Measurements from ENCODE around the gene SECISBP2L. TPM values are rescaled to one million over a fixed set of nuclear protein-coding genes. Genes with fewer than 3 reads are reported as not detected.

SECISBP2L gene
- total RNA-seq, 1 donor from 2014 or later, result 119 TPM

DNA sequence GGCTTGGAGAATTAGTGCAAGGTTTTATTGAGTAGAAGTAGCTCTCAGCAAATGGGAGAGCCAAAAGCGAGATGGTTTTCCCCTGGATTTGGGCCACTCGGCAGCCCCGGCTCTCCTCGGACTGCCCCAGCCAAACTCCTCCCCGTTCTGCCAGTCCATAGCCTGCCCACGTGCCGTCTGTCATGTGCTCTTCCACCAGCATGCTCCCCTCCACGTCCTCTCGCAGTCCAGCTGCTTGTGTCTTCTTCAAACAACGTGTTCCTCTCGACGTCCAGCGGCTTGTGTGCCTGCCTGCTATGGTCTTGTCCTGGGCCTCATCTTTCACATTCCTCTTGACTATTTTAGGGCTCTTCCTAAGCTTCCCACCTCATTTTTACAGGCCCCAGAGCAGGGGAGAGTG lies 16.7 kb upstream of the SECISBP2L start:
- DNase-seq, result no peak
- H3K27me3 ChIP-seq, result no peaks in the 10 kb centered on the region
- no peaks in the 10 kb centered on the region for H3K36me3 ChIP-seq
- intact Hi-C loops (cut with DNase I), result no loop called here
- TF ChIP-seq, protein P1, sequence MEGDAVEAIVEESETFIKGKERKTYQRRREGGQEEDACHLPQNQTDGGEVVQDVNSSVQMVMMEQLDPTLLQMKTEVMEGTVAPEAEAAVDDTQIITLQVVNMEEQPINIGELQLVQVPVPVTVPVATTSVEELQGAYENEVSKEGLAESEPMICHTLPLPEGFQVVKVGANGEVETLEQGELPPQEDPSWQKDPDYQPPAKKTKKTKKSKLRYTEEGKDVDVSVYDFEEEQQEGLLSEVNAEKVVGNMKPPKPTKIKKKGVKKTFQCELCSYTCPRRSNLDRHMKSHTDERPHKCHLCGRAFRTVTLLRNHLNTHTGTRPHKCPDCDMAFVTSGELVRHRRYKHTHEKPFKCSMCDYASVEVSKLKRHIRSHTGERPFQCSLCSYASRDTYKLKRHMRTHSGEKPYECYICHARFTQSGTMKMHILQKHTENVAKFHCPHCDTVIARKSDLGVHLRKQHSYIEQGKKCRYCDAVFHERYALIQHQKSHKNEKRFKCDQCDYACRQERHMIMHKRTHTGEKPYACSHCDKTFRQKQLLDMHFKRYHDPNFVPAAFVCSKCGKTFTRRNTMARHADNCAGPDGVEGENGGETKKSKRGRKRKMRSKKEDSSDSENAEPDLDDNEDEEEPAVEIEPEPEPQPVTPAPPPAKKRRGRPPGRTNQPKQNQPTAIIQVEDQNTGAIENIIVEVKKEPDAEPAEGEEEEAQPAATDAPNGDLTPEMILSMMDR (IDR thresholded peaks at IDR 0.05), result no peak
- no peak overlapping the region for H3K4me3 ChIP-seq
- no peaks in the 10 kb centered on the region for H3K4me1 ChIP-seq
- H3K9me3 ChIP-seq, result no peaks in the 10 kb centered on the region
- no peak overlapping the region for H3K27ac ChIP-seq
- no peak for ATAC-seq

DNA sequence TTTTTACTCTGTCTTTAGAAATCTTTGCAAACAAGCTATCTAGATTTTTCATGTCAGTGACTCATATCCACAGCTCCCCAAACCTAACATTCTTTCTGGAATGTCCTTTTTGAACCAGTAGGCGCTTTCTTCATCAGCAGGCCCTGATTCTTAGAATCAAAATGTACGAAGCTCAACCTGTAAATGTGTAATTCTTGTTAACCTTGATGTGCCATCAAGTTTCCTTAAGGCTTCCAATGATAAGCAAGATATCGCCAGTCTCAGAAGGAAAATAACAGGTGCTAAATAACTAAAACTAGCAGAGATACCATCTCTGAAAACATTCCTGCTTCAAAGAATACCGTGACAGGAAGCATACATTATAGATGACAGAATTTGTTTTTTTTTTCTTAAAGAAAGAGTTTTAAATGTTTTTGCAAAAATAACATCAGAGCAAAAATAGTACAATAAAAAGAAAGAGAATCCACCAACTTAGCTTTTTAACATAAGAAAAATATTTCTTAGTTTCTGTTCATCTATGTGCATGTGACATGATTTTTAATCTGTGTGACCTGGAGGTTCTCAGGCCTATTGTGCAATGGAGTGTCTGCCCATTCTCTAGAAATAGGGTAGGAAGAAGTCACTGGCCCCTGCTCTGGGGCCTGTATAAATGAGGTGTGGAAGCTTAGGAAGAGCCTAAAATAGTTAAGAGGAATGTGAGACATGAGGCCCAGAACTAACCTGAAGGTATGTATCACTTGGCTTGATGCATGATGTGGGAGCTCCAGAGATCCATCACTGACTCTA lies 14.7 kb upstream of the SECISBP2L start:
- intact Hi-C loops (cut with DNase I), result no loop called here
- Histone ChIP-seq H3K9me3 (no peaks in the 10 kb centered on the region), H3K36me3 (no peaks in the 10 kb centered on the region), H3K27me3 (no peaks in the 10 kb centered on the region), H3K27ac (no peak overlapping the region), H3K4me3 (no peak overlapping the region), H3K4me1 (no peaks in the 10 kb centered on the region)
- ATAC-seq (no peak), DNase-seq (no peak)
- TF ChIP-seq, protein P1 (IDR thresholded peaks at IDR 0.05), result no peak

DNA sequence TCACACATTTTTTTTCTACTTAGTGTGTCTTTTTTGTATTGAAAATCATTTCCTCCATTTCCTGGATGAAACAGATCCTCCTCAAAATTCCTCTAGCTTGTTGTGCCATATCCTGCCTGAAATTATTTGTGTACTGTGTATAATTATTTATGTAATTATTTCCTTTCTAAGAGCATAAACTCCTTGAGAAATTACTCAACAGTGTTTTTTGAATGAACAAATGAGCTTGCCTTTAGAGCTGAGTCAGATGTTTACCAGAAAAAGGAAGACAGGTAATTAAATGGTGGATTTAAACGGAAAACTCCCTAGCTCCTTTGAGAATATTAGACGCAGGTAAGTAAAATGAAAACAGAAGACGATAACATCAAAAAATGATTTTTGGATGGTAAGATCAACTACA lies 13.2 kb upstream of the SECISBP2L start:
- no peaks in the 10 kb centered on the region for H3K9me3 ChIP-seq
- ATAC-seq (no peak), DNase-seq (no peak)
- no peak overlapping the region for H3K27ac ChIP-seq
- TF ChIP-seq, protein P1 (IDR thresholded peaks at IDR 0.05), result no peak
- no peak overlapping the region for H3K4me3 ChIP-seq
- H3K36me3 ChIP-seq, result no peaks in the 10 kb centered on the region
- no peaks in the 10 kb centered on the region for H3K27me3 ChIP-seq
- H3K4me1 ChIP-seq, result no peaks in the 10 kb centered on the region
- intact Hi-C loops (cut with DNase I), result no loop called here

DNA sequence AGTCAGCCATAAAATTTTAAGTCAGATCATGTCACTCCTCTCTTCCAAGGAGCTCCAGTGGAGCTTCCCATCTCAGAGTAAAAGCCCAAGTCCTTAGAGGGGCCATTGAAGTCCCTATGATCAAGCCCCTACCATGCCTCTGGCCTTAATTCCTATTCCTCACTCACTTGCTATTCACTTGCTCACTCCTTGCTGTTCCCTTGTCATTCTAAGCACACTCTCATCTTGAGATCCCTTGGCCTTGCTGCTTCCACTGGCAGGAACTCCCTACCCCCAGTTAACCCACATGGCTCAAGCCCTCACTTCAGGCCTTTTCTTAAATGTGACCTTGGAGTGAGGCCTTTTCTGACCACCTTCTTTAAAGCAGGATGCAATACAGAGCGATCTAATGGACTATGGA lies 12.3 kb upstream of the SECISBP2L start:
- Histone ChIP-seq H3K36me3 (no peaks in the 10 kb centered on the region), H3K9me3 (no peaks in the 10 kb centered on the region), H3K4me1 (no peaks in the 10 kb centered on the region), H3K27ac (no peak overlapping the region), H3K4me3 (no peak overlapping the region), H3K27me3 (no peaks in the 10 kb centered on the region)
- TF ChIP-seq, protein P1 (IDR thresholded peaks at IDR 0.05), result no peak
- intact Hi-C loops (cut with DNase I), result no loop called here
- ATAC-seq, result no peak
- DNase-seq, result no peak

DNA sequence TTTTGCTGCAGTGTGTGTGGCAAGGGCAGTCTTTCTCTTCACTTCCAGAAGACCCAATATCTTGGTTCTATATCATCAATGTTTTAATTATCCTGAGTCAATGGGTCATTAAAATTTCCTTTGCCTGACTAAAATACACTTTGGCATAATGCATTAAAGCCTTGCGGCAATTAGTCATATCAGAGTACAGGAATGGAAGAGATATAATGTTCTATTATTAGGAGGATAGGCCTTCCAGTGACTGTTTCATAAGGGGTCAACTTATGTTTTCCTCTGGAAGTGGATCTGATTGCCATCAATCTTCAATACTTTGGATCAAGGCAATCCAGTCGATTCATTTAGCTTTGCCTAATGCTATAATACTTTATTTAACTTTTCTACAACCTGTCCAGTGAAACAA lies 9.4 kb upstream of the SECISBP2L start:
- ATAC-seq (no peak), DNase-seq (no peak)
- intact Hi-C loops (cut with DNase I), result no loop called here
- Histone ChIP-seq H3K4me1 (no peaks in the 10 kb centered on the region), H3K4me3 (no peak overlapping the region), H3K27ac (no peak overlapping the region), H3K27me3 (no peaks in the 10 kb centered on the region), H3K36me3 (no peaks in the 10 kb centered on the region), H3K9me3 (no peaks in the 10 kb centered on the region)
- TF ChIP-seq, protein P1 (IDR thresholded peaks at IDR 0.05), result no peak
